Epidermal melanocyte (primary cell): ENCODE results near the gene STX5.
"Not testable (repeated sequence)": the region's sequence is repeated elsewhere in the genome, so short reads cannot be mapped to it uniquely, and the experiment has no call there.

Experiments used
- DNase-seq: peaks from one replicate; pipeline ENCODE4 v3.0.0; 2011; ENCODE audit warnings: low spot score; ENCODE audit not compliant: insufficient read length

STX5 gene

DNA sequence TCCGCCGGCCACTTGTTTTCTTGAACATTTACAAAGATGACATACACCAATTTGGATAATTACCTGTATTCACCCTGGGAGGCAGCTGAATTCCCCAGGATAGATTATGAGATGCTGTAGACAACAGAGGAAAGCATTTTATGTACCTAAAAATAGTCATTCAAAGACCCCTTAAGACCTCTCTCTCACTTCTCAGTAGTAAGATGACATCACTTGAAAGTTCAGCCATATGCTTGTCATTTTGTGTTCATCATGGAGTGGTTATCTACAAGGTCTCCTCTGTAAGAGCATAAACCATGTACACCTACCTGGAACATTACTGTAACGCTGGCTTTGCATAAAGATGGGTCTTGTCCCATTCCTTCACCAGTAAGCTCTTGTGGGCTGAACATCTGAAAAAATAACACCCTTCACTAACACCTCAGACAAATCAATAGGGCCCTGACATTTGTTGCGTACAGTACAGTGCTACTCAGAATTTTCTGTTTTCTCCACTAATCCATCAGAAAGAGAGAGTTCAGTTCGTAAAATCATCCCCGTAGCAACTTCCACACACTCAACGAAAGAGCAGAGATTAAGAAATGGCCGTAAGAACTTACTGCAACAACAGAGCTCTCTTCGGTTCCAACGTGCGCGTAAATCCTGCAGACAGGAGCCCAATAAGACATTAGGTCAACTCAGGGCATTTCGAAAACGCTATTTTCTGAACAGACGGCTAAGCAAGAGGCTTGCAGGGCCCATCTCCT is 23.1 kb upstream of the STX5 start:
- no peak for DNase-seq

DNA sequence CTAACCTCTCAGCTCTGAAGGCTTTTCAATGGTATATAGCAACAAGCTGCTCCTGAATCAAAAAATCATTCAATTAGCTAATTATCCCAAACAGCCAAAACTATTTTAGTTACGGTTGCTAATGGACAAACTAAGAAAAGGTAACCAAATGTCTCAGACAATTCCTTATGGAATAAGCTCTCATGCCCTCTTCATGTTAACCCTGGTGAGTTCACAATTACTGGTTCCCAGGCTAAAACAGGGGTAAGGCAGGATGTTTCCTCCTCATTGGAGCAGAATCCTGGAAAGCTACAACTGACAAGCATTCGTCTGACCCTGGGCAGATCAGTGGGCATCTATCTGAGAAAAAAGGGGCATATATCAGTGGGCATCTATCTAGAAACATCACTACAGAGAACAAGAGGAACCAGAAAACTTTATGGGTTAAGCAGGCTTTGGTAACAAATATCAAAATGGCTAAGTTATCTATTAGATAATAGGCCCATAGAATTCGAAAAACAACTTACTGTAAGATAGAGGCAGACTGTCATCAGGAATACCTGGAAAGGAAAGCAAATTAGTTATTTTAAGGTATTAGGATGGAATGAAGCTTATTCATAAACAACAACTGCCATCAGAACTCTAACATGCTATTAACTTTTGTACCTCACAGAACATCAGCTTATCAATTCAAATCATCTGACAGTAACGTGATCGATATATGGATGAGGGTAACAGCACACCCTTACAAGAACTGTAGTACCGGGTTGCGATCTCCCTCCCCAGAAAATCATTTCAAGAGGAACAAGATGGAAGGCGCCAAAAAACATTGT is 22.4 kb upstream of the STX5 start:
- DNase-seq: no peak

DNA sequence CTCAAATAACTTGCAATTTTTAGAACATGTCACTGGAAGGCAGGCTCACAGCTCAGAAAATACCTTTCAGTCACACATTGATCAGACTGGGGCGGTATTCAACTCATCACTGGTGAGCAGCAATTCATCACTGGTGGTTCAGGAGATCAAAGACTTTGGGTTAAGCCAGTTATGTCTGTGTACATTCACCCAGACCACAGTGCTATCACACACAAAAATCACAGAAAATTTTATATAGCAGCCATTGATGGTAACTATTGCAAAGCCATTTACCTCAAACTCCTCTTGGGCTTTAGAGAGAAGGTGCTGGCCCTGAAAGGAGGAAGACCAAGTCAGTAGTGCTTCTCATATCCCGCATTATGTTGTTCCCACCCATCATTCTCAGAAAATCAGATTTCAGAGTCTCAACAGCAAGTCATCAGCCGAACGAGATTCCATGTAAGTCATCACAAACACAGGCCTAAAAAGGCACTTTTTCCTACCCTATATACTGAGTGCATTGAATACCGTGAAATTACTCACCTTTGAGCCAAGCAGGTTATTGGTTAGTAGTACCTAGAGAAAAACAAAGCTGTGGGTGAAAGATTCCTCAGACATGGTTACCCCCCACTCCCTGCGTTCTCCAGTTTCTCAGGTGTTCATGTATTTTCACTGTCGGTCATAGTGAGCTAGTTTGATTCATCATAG is 21.6 kb upstream of the STX5 start:
- no peak for DNase-seq

DNA sequence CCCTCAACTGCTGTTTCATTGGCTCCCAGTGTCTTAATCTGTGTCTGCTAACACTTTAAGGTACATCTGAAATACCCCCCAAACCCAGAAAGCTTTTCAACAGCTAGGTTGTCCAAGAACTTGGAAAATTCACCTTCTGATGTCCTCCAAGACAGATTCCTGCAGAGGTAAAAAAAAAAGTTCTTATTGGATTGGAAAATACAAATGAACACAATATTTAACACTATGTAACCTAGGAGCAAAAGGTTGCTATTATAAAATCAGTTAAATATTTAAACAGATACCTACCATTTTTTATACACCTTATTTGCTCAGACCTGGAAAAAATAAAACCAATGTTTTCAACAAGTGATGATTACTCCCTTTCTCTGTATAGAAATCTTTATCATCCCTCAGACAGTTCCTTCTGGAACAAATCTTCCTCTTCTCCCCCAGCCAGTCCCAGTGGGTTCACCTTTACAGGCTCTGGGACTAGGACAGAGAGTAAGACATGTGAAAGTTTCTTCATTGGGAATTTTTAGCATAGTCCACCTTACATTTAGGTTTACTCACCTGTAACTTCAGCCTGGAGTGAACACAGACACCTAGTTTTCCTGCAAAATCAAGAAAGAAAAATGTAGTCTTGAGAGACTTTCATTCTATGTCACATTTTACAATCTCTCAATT is 20.8 kb upstream of the STX5 start:
- no peak for DNase-seq

DNA sequence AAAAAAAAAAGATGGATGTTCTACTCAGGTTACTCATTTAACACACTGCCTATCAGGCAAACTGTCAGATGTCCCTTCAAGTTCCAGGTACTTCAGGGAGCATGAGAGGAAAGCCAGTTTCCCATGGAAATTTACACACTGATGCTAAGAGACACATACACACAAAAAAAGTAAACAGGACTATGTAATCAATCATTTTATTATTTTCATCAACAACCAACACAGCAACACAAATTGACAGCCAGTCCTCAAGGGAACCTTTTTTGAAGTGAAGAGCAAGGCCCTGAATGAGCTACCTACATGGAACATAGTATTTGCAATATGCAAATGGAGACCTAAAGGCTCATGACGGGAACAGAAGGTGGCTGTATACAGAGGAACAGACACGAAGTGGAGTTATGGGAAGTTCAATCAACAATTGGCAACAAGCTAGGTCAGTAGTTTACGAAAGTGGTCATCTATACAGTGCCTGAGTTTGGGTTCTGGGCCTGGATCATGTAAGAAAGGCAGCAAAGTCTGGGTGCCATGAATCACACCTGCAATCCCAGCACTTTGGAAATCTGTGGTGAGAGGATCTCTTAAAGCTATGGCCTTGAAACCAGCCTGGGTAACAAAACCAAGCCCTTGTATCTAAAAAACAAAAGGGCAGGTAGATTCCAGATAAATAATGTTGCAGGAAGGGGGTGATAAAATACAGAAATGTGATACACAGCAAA is 20.1 kb upstream of the STX5 start:
- DNase-seq: no peak

DNA sequence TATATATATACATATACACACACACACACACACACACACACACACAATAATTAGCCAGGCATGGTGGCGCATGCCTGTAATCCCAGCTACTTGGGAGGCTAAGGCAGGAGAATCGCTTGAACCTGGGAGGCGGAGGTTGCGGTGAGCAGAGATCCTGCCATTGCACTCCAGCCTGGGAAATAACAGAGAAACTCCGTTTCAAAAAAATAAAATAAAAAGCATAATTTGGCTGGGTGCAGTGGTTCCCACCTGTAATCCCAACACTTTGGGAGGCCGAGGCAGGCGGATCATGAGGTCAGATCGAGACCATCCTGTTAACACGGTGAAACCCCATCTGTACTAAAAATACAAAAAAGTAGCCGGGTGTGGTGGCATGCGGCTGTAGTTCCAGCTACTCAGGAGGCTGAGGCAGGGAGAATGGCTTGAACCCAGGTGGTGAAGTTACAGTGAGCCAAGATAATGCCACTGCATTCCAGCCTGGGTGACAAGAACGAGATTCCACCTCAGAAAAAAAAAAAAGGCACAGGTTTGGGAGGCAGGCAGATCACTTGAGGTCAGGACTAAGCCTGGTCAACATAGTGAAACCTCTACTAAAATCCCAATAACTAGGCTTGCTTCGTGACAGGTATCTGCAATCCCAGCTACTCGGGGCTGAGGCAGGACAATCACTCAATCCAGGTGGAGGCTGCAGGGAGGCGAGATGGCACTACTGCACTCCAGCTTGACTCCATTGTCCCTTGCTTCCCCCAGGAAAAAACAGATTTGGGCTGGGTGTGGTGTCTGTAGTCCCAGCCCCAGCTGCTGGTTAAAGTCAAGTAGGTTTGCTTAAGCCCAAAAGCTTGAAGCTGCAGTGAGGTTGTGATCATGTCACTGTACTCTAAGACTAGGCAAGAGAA is 19.3 kb upstream of the STX5 start:
- DNase-seq: no peak

DNA sequence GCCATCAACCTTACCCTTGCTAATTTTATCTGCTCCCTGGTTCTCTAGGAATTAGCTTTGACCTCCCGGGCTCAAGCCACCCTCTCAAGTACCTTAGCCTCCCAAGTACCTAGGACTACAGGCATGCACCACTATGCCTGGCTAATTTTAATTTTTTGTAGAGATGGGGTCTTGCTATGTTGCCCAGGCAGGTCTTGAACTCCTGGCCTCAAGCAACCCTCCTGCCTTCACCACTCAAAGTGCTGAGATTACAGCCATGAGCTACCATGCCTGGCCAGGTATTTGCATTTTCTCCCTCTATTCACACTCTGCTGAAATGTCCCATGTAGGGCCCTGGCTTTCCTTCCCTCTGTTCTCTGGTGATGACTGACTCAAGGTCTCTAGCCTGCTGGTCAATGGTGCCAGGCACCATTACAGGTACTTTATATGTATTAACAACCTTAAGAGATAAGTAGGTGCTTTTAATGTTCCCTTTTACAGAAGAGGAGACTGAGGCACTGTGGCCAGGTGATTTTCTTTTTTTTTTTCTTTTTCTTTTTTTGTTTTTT is 16.0 kb upstream of the STX5 start:
- no peak for DNase-seq

DNA sequence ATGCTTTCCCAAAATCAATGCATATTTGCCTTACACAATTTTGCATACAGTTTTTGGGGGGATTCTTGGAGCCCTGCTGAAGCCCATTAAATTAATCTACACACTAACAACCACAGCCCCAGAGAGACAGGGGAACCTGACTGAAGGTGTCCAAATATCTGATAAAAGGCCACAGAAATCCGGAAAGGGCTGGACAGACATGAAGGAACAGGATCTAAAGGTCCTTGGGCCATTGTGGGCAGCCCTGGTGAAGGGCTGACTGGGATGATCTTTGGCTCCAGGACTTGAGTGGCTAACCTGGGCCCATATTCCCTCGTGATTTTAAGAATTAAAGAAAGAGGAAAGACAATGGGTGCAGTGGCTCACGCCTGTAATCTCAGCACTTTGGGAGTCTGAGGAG is 14.3 kb upstream of the STX5 start:
- DNase-seq: no peak

DNA sequence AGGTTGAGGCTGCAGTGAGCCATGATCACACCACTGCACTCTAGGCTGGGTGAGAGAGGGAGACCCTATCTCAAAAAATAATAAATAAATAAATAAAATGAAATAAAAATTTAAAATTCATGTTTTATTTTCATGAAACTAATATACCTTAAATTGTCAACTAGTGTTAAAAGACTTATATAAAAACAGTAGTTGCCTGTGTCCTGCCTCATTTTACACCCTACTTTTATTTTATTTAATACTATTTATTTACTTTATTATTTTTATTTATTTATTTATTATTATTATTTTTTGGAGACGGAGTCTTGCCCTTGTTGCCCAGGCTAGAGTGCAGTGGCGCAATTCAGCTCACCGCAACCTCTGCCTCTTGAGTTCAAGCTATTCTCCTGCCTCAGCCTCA is 12.3 kb upstream of the STX5 start:
- no peak for DNase-seq

DNA sequence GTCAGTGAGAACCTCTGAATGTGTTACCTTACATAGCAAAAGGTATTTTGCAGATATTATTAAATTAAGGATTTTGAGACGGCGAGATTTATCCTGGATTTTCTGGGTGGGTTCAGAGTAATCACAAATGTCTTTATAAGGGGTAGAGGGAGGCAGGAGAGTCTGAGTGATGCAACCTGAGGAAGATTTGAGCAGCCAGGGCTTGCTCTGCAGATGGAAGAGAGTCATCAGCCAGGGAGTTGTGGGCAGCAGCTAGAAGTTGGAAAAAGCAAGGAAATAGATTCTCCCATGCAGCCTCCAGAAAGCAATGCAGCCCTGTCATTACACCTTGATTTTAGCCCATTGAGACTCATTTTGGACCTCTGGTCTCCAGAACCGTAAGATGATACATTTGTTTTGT is 11.6 kb upstream of the STX5 start:
- DNase-seq: no peak

DNA sequence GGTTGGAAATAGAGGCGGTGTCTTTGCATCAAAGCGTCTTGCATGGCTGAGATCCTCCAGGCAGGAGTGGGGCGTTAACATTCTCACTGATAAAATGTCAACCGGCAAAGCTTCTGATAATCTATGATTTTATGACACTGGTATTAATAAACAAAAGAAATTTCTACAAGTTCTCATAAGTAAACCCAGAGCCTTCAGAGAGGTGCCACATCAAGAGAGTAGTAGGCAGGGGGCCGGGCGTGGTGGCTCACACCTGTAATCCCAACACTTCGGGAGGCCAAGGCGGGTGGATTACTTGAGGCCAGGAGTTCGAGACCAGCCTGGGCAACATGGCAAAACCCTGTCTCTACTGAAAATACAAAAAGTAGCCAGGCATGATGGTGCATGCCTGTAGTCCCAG is 11.0 kb upstream of the STX5 start:
- DNase-seq: not testable (repeated sequence)

DNA sequence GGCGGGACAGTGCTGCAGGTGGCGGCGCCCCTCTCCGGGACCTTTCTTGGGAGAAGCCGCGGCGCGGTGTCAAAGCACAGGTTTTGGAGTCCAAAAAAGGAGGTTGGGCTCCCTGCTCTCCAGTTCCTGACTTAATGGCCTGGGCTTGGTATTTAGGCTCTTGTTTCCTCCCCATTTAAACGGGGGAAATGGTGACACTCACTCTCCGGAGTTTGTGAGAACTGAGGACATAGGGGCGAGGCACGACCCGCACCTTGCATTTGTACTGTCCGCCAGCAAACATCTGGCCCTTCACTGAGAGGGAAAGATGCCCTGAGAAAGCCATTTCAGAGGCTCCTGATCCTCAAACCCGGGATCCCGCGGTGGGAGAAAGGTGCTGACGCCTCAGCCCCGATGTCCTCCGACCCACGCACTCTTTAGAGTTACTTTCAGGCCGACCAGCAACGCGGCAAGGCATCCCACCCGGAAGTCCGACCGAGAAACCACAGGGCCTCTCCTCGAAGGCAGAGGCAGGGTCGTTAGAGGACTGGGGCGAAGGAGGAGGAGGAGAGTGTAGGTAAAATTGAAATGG is 10.4 kb upstream of the STX5 start:
- DNase-seq: no peak

DNA sequence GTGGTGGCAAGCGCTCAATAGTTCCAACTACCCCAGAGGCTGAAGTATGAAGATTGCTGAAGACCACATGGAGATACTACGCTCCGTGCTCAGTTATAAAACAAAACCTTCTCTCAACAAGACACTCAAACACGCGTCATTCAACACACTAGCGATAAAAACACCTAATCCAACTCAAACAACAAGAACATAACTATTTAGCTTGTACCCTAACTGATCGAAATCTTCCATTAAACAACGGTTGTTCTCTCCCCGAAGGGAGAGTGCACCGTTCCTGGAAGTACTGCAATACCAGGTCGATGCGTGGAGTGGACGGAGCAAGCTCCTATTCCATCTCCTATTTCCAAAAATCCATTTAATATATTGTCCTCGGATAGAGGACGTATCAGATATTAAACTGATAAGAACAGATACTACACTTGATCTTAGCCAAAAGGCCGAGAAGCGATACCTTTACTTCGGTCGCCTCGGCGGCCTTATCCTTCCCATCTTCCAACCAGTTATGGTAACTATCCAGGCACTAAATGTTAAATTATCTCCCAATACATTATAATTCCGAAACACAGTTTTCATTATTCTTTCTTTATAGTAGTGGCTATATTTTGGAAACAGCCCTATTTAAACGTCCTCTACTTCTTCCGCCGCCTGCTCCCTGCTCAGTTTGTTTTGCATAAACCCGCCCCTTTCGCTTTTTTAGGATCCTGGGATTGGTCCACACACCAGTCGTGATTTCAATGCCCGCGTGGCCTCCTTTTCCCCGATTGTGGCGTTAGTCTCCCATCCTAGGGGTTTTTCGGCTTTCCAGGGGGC is 9.7 kb upstream of the STX5 start:
- DNase-seq: peak; percentile 92

DNA sequence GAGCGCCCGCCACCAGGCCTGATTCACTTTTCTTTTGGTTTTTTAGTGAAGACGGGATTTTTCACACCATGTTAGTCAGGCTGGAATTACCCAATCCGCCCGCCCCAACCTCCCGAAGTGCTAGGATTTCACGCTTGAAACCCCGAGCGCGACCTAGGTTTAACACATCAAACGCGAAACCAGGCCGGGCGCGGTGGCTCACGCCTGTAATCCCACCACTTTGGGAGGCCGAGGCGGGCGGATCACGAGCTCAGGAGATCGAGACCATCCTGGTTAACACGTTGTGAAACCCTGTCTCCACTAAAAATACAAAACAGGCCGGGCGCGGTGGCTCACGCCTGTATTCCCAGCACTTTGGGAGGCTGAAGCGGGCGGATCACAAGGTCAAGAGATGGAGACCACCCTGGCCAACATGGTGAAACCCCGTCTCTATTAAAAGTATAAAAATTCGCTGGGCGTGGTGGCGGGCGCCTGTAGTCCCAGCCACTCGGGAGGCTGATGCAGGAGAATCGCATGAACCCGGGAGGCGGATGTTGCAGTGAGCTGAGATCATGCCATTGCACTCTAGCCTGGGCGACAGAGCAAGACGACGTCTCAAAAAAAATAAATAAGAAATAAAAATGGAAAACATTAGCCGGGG is 9.0 kb upstream of the STX5 start:
- not testable (repeated sequence) for DNase-seq

DNA sequence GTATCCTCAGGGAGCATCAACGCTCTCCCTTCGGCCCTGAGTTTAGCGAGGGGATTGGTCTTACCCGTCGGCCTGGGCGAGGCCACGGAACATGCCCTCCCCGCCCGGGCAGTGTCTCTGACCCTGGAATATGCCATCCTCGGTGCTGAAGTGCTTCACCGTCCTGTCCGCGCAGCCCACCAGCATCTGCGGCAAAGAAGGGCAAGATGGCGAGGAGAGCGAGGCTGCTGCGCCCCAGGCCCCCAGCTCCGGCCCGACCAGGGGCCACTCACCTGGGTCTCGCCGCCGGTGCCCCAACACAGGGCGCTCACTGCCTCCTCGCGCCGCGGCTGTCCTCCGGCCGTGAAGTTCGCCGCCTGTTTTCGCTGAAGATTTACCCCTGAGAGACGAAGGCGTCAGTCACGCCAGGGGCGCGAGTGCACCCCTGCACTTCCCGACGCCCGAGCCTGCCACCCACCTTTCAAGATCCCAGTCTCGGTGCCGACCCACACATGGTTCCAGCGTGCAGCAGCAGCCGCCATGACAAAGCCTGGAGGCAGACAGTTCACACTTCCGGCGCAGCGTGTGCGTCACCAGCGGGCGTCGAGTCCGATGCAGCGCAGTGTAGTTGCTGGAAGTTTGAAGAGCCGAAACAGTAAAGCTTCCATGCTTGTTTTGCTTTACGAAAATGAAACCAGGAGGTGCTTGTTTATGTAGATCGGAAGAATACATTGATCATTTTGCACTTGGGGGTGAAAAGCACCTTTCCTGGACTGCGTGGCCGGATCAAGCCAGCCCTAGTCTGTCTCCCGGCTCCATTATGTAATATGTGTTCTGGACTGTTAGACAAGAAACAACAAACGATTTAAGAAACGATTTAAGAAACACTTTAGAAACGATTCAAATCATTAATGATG is 7.4 kb upstream of the STX5 start, which contains the start of gene WDR74:
Gene WDR74 (minus strand): TSS at position 541 of the 896 bp plus-strand sequence. CDS start 20 bp downstream, at position 521.
- peak; percentile 91 for DNase-seq

DNA sequence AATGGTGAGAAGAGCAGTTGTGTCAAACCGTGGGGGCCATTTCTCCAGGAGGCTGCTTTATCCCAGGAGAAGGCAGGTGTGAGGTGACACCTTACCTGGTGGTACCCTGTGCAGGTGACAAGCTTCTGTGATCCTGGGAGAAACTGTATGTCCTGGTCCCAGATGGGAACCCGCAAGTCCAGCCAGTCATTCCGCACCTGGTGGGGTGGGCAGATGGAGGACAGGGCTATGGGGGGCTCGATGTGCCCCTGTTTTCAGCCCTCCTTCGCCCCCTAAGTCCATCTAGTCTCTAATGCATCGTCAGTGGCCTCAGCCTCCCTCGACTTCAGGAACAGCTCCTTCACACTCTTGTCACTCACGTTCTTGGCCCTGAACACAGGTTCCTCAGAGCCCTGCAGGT is 3.5 kb upstream of the STX5 start:
- no peak for DNase-seq
